SK-N-SH treated with all-trans-retinoic acid at 6 μM for 48 hours (cell line): Measurements from ENCODE around the gene GAA.
A peak's percentile ranks its signal among the peaks of the same experiment; 100 is the strongest.

ENCODE experiments used
- ATAC-seq: fragments of 200-7000 bp; cut with Tn5 transposase; 3 replicates; pipeline ENCODE4 v1.9.1; 2020; ENCODE audit warnings: mild to moderate bottlenecking, moderate library complexity
- ARNTL ChIP-seq: fragments of 450-650 bp; formaldehyde crosslinking; IDR thresholded peaks from 2 replicates; pipeline ENCODE4 v1.5.0; 2020; ENCODE audit warnings: low read depth, mild to moderate bottlenecking, moderate library complexity, borderline replicate concordance
- BACH2 ChIP-seq: fragments of 250-450 bp; sonication (Bioruptor Pico); IDR thresholded peaks from 2 replicates; pipeline ENCODE4 v1.9.0; 2021; ENCODE audit warnings: mild to moderate bottlenecking, borderline replicate concordance
- CSDC2 ChIP-seq: fragments of 250-450 bp; sonication (Bioruptor Pico); IDR thresholded peaks from 2 replicates; pipeline ENCODE4 v1.5.0; 2020; ENCODE audit warnings: mild to moderate bottlenecking, moderate library complexity
- ESRRG ChIP-seq: fragments of 250-450 bp; sonication (Bioruptor Pico); IDR thresholded peaks from 2 replicates; pipeline ENCODE4 v1.6.1; 2021; ENCODE audit warnings: mild to moderate bottlenecking
- GLIS3 ChIP-seq: fragments of 250-450 bp; sonication (Bioruptor Pico); IDR thresholded peaks from 2 replicates; pipeline ENCODE4 v1.5.0; 2020; ENCODE audit warnings: mild to moderate bottlenecking, moderate library complexity
- ISL1 ChIP-seq: fragments of 250-450 bp; sonication (Bioruptor Pico); IDR thresholded peaks from 2 replicates; pipeline ENCODE4 v2.1.2; 2022; ENCODE audit warnings: mild to moderate bottlenecking, moderate library complexity
- OSR1 ChIP-seq: fragments of 250-450 bp; sonication (Bioruptor Pico); IDR thresholded peaks from 2 replicates; pipeline ENCODE4 v1.8.0; 2022; ENCODE audit warnings: moderate library complexity, mild to moderate bottlenecking, inconsistent platforms
- PPARA ChIP-seq: fragments of 250-450 bp; sonication (Bioruptor Pico); IDR thresholded peaks from 2 replicates; pipeline ENCODE4 v1.5.0; 2020; ENCODE audit warnings: mild to moderate bottlenecking, borderline replicate concordance
- RARB ChIP-seq: fragments of 250-450 bp; sonication (Bioruptor Pico); IDR thresholded peaks from 2 replicates; pipeline ENCODE4 v1.8.0; 2021; ENCODE audit warnings: mild to moderate bottlenecking, moderate library complexity
- SNAI2 ChIP-seq: fragments of 250-450 bp; sonication (Bioruptor Pico); IDR thresholded peaks from 2 replicates; pipeline ENCODE4 v1.5.0; 2020; ENCODE audit warnings: mild to moderate bottlenecking, moderate library complexity
- TCF4 ChIP-seq: fragments of 250-450 bp; sonication (Bioruptor Pico); IDR thresholded peaks from 2 replicates; pipeline ENCODE4 v1.8.0; 2021; ENCODE audit warnings: mild to moderate bottlenecking, moderate library complexity, borderline replicate concordance
- TOX ChIP-seq: fragments of 250-450 bp; sonication (Bioruptor Pico); IDR thresholded peaks from 2 replicates; pipeline ENCODE4 v1.8.0; 2021; ENCODE audit warnings: mild to moderate bottlenecking, moderate library complexity, borderline replicate concordance
- ZC3H10 ChIP-seq: fragments of 250-450 bp; sonication (Bioruptor Pico); IDR thresholded peaks from 2 replicates; pipeline ENCODE4 v1.5.1; 2021; ENCODE audit warnings: mild to moderate bottlenecking, moderate library complexity
- ZFP3 ChIP-seq: fragments of 250-450 bp; sonication (Bioruptor Pico); IDR thresholded peaks from 2 replicates; pipeline ENCODE4 v1.5.0; 2020; ENCODE audit warnings: mild to moderate bottlenecking, moderate library complexity
- ZFP30 ChIP-seq: fragments of 450-650 bp; formaldehyde crosslinking; IDR thresholded peaks from 2 replicates; pipeline ENCODE4 v1.5.0; 2022; ENCODE audit warnings: mild to moderate bottlenecking, moderate library complexity
- ZNF565 ChIP-seq: fragments of 450-650 bp; formaldehyde crosslinking; conservative IDR thresholded peaks from 2 replicates; pipeline ENCODE4 v1.5.0; 2020; ENCODE audit warnings: low read depth, mild to moderate bottlenecking, moderate library complexity
- ZNF70 ChIP-seq: fragments of 450-650 bp; formaldehyde crosslinking; IDR thresholded peaks from 2 replicates; pipeline ENCODE4 v1.5.0; 2020; ENCODE audit warnings: mild to moderate bottlenecking, moderate library complexity
- ZNF8 ChIP-seq: fragments of 450-650 bp; formaldehyde crosslinking; IDR thresholded peaks from 2 replicates; pipeline ENCODE4 v1.5.0; 2020; ENCODE audit warnings: mild to moderate bottlenecking, moderate library complexity
- TF ChIP-seq, protein P1 (sequence below): fragments of 250-450 bp; sonication (Bioruptor Pico); IDR thresholded peaks from 2 replicates; pipeline ENCODE4 v1.5.1; 2021; ENCODE audit warnings: mild to moderate bottlenecking, moderate library complexity
- TF ChIP-seq, protein P2 (sequence below): fragments of 250-450 bp; sonication (Bioruptor Pico); IDR thresholded peaks from 2 replicates; pipeline ENCODE4 v1.8.0; 2021; ENCODE audit warnings: low read depth, mild to moderate bottlenecking, moderate library complexity, borderline replicate concordance
- TF ChIP-seq, protein P3 (sequence below): fragments of 250-450 bp; sonication (Bioruptor Pico); IDR thresholded peaks from 2 replicates; pipeline ENCODE4 v1.5.1; 2020; ENCODE audit warnings: low read depth, mild to moderate bottlenecking, moderate library complexity
- TF ChIP-seq, protein P4 (sequence below): fragments of 250-450 bp; sonication (Bioruptor Pico); IDR thresholded peaks from 2 replicates; pipeline ENCODE4 v1.8.0; 2020; ENCODE audit warnings: mild to moderate bottlenecking, moderate library complexity, borderline replicate concordance
- TF ChIP-seq, protein P5 (sequence below): fragments of 250-450 bp; sonication (Bioruptor Pico); IDR thresholded peaks from 2 replicates; pipeline ENCODE4 v1.5.0; 2020; ENCODE audit warnings: mild to moderate bottlenecking, moderate library complexity

GAA gene

DNA sequence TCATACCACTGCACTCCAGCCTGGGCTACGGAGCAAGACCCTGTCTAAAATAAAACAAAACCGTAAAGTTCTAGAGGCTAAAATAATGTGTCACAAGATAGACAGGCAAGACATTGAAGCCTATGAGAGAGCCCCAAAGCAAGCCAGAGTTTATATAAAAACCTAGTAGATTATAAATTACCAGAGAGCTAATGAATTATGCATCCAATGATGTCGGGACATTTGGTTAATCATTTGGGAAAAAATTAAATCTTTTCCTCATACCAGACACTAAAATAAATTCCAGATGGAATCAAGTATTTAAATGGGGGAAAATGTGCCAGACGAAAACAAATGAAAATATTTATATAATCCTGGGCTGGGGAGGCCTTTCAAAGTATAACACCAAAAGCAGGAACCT lies 40.7 kb upstream of the GAA start:
- ATAC-seq: no peak
- TF ChIP-seq TOX (CRISPR knock-in tag): no peak
- no peak for TF ChIP-seq ZFP30 (CRISPR knock-in tag)
- no peak for TF ChIP-seq ISL1
- TF ChIP-seq TCF4 (CRISPR knock-in tag): no peak
- no peak for TF ChIP-seq ARNTL (CRISPR knock-in tag)
- no peak for TF ChIP-seq ESRRG (CRISPR knock-in tag)
- TF ChIP-seq OSR1 (CRISPR knock-in tag): no peak
- TF ChIP-seq PPARA (CRISPR knock-in tag): no peak
- TF ChIP-seq ZNF565 (CRISPR knock-in tag): no peak
- TF ChIP-seq BACH2 (CRISPR knock-in tag): no peak
- TF ChIP-seq, protein P1, sequence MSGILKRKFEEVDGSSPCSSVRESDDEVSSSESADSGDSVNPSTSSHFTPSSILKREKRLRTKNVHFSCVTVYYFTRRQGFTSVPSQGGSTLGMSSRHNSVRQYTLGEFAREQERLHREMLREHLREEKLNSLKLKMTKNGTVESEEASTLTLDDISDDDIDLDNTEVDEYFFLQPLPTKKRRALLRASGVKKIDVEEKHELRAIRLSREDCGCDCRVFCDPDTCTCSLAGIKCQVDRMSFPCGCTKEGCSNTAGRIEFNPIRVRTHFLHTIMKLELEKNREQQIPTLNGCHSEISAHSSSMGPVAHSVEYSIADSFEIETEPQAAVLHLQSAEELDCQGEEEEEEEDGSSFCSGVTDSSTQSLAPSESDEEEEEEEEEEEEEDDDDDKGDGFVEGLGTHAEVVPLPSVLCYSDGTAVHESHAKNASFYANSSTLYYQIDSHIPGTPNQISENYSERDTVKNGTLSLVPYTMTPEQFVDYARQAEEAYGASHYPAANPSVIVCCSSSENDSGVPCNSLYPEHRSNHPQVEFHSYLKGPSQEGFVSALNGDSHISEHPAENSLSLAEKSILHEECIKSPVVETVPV (CRISPR knock-in tag): no peak
- TF ChIP-seq ZC3H10 (CRISPR knock-in tag): no peak
- TF ChIP-seq, protein P2, sequence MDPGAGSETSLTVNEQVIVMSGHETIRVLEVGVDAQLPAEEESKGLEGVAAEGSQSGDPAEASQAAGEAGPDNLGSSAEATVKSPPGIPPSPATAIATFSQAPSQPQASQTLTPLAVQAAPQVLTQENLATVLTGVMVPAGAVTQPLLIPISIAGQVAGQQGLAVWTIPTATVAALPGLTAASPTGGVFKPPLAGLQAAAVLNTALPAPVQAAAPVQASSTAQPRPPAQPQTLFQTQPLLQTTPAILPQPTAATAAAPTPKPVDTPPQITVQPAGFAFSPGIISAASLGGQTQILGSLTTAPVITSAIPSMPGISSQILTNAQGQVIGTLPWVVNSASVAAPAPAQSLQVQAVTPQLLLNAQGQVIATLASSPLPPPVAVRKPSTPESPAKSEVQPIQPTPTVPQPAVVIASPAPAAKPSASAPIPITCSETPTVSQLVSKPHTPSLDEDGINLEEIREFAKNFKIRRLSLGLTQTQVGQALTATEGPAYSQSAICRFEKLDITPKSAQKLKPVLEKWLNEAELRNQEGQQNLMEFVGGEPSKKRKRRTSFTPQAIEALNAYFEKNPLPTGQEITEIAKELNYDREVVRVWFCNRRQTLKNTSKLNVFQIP (CRISPR knock-in tag): no peak
- TF ChIP-seq ZNF8 (CRISPR knock-in tag): no peak
- TF ChIP-seq, all 23 proteins: peak for 0

DNA sequence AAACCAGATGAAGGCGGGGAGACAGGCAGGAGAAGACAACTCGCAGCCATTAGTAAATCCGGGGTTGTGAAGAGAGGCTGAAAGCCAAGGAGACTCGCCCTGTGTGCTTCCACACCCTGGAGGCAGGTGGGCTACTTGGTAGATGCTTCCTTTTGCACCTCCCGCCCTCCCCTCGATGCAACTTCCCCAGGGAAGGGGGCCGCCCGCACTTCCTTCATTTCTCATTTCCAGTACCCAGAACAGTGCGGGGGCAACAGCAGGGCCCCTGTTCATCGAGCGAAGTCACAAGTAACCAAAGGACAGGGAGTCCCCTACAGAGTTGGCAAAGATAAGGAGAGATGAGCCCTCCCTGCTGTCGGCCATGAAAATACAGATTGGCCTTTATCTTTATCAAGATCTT lies 40.0 kb upstream of the GAA start:
- no peak for ATAC-seq

DNA sequence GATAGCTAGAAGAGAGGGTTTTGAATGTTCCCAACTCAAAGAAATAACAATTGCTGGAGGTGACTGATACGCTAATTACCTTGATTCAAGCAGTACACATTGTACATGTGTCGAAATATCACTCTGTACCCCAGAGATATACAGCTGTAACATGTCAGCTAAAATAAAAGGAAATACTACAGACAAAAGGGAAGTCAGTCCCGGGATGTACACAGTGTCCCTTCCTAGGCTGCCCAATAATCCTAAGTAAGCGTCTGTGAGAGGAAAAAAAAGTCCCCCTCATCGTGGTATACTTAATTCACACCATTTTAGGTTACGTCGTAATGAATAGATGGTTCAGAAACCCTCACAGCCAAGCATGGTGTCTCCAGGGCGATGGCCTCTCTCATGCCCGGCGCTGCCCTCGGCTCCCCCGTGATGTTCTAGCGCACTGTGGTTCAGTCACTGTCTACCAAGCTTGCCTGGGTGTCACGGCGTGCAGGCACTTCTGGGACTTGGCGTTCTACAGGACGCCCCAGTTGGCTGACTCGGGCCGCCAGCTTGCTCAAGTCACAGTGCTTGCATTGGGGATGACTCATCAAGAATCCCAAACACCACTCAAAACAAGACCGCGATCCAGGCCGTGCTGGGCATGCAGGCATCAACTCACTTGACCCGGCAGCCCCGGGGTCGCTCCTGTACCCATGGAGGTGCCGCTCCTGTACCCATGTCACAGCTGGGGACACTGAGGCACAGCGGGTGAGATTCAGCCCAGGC lies 37.4 kb upstream of the GAA start:
- TF ChIP-seq OSR1 (CRISPR knock-in tag) (no peak), ZNF8 (CRISPR knock-in tag) (no peak), ZNF565 (CRISPR knock-in tag) (no peak)
- peak; percentile 46 for ATAC-seq

More for the DNA sequence above, 40.0 kb upstream of the GAA start:
- TF ChIP-seq ZNF565 (CRISPR knock-in tag) (no peak), CSDC2 (CRISPR knock-in tag) (no peak), ARNTL (CRISPR knock-in tag) (no peak), RARB (CRISPR knock-in tag) (no peak), SNAI2 (no peak)

DNA sequence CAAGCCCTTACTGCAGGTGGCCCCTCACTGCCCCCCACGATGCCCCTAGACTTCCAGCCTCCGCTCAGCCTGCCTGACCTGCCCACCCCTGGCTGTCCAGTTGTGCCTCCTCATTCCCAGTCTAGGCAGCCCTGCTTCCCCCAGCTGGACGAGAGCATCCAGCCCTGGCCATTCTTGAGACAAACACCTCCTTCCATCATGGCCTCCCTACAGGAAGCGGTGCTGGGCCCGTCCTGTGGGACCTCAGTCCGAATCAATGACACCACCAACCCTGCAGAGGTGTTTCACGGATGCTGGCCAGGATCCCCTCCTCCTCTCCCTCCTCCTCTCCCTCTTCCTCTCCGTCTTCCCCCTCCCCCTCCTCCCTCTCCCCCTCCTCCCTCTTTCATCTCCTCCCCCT lies 36.7 kb upstream of the GAA start:
- TF ChIP-seq, protein P3, sequence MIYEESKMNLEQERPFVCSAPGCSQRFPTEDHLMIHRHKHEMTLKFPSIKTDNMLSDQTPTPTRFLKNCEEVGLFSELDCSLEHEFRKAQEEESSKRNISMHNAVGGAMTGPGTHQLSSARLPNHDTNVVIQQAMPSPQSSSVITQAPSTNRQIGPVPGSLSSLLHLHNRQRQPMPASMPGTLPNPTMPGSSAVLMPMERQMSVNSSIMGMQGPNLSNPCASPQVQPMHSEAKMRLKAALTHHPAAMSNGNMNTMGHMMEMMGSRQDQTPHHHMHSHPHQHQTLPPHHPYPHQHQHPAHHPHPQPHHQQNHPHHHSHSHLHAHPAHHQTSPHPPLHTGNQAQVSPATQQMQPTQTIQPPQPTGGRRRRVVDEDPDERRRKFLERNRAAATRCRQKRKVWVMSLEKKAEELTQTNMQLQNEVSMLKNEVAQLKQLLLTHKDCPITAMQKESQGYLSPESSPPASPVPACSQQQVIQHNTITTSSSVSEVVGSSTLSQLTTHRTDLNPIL (CRISPR knock-in tag): no peak
- TF ChIP-seq ESRRG (CRISPR knock-in tag) (no peak), ARNTL (CRISPR knock-in tag) (no peak), RARB (CRISPR knock-in tag) (no peak), TCF4 (CRISPR knock-in tag) (no peak), PPARA (CRISPR knock-in tag) (no peak), TOX (CRISPR knock-in tag) (no peak), ZFP30 (CRISPR knock-in tag) (no peak), GLIS3 (no peak), CSDC2 (CRISPR knock-in tag) (no peak), ZNF70 (CRISPR knock-in tag) (no peak), BACH2 (CRISPR knock-in tag) (no peak), ZNF8 (CRISPR knock-in tag) (no peak), ZFP3 (CRISPR knock-in tag) (no peak), ISL1 (no peak), ZC3H10 (CRISPR knock-in tag) (no peak)
- TF ChIP-seq, protein P4, sequence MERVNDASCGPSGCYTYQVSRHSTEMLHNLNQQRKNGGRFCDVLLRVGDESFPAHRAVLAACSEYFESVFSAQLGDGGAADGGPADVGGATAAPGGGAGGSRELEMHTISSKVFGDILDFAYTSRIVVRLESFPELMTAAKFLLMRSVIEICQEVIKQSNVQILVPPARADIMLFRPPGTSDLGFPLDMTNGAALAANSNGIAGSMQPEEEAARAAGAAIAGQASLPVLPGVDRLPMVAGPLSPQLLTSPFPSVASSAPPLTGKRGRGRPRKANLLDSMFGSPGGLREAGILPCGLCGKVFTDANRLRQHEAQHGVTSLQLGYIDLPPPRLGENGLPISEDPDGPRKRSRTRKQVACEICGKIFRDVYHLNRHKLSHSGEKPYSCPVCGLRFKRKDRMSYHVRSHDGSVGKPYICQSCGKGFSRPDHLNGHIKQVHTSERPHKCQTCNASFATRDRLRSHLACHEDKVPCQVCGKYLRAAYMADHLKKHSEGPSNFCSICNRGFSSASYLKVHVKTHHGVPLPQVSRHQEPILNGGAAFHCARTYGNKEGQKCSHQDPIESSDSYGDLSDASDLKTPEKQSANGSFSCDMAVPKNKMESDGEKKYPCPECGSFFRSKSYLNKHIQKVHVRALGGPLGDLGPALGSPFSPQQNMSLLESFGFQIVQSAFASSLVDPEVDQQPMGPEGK (CRISPR knock-in tag): no peak
- TF ChIP-seq, protein P5, sequence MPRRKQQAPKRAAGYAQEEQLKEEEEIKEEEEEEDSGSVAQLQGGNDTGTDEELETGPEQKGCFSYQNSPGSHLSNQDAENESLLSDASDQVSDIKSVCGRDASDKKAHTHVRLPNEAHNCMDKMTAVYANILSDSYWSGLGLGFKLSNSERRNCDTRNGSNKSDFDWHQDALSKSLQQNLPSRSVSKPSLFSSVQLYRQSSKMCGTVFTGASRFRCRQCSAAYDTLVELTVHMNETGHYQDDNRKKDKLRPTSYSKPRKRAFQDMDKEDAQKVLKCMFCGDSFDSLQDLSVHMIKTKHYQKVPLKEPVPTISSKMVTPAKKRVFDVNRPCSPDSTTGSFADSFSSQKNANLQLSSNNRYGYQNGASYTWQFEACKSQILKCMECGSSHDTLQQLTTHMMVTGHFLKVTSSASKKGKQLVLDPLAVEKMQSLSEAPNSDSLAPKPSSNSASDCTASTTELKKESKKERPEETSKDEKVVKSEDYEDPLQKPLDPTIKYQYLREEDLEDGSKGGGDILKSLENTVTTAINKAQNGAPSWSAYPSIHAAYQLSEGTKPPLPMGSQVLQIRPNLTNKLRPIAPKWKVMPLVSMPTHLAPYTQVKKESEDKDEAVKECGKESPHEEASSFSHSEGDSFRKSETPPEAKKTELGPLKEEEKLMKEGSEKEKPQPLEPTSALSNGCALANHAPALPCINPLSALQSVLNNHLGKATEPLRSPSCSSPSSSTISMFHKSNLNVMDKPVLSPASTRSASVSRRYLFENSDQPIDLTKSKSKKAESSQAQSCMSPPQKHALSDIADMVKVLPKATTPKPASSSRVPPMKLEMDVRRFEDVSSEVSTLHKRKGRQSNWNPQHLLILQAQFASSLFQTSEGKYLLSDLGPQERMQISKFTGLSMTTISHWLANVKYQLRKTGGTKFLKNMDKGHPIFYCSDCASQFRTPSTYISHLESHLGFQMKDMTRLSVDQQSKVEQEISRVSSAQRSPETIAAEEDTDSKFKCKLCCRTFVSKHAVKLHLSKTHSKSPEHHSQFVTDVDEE (CRISPR knock-in tag): no peak
- TF ChIP-seq, protein P2 (CRISPR knock-in tag): no peak
- ATAC-seq: no peak
